ENCODE results near the gene MYL6B. TPM values are rescaled to one million over a fixed set of nuclear protein-coding genes. Genes with fewer than 3 reads are reported as not detected.
"Not testable (repeated sequence)": the region's sequence is repeated elsewhere in the genome, so short reads cannot be mapped to it uniquely, and the experiment has no call there.

The MYL6B gene
- total RNA-seq, 2 donors from 2014 or later = 96.3 to 111 TPM

DNA sequence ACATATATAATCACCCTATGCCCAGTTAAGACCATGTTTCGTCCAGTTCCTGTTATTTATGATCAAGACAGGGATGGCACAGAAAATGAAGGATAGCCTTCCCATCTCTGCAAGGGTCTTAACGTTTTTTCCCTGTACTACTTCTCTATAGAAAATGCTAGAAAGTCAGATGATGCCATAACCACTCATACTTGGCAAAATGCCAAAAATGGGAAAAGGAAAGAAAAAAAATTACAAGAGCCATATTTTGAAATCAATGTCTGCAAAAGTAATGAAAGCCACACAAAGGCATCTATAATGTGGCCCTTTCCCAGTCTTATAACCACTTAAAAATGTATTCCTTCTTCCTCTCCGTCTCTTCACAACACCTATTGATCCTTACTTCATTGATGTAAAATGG is 1.8 kb upstream of the MYL6B start:
- no peaks in the 10 kb centered on the region for H3K9me3 Mint-ChIP-seq
- DNase-seq (no peak), ATAC-seq (replicated peaks in 1 of 2) (no peak)
- no peaks in the 10 kb centered on the region for H3K27me3 Mint-ChIP-seq (ENCODE audit: low read depth)
- peaks cover 50% of the 10 kb centered on the region for H3K4me1 Mint-ChIP-seq (ENCODE audit: low read depth)
- peaks cover 3 to 7% of the 10 kb centered on the region in 2 donors for H3K36me3 Mint-ChIP-seq (ENCODE audit: insufficient read depth in 2 of 2)
- peak overlapping the region; percentile 77 to 96 for H3K4me3 Mint-ChIP-seq
- H3K27ac Mint-ChIP-seq = peak overlapping the region; percentile 94

DNA sequence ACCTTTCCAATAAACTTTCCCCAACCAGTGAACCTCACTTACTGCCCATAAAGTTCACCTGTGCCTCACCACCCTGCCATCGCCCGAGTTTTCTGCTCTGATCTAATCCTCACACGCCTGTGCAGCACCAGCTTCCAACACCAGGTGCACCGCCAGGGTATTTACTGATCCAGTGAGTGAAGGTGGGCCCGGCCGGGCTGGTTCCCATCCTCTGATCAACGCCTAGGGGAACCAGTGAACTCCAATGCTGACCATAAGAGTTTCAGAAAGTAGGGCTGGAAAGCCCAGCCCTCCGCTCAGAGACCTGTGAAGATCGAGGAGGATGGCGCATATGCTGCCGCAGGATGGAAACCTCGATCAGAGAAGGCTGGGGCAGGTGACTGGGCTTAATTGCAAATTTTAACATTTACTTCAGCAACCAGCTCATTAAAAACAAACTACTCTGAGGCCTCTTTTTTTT is 685 bp upstream of the MYL6B start:
- no peaks in the 10 kb centered on the region for H3K9me3 Mint-ChIP-seq
- H3K4me1 Mint-ChIP-seq (ENCODE audit: low read depth) = peaks cover 52% of the 10 kb centered on the region
- H3K27me3 Mint-ChIP-seq (ENCODE audit: low read depth) = no peaks in the 10 kb centered on the region
- ATAC-seq (replicated peaks in 1 of 2) (peak; percentile 64 to 66), DNase-seq (peak; percentile 72 to 76)
- H3K27ac Mint-ChIP-seq = peak overlapping the region; percentile 92
- peaks cover 5 to 9% of the 10 kb centered on the region in 2 donors for H3K36me3 Mint-ChIP-seq (ENCODE audit: insufficient read depth in 2 of 2)
- H3K4me3 Mint-ChIP-seq = peak overlapping the region; percentile 91 to 96

- Mint-ChIP-seq H3K4me3 (peak overlapping the region; percentile 91 to 96), H3K27ac (peak overlapping the region; percentile 92), H3K9me3 (no peaks in the 10 kb centered on the region), H3K4me1 (ENCODE audit: low read depth) (peaks cover 62% of the 10 kb centered on the region), H3K36me3 (ENCODE audit: insufficient read depth in 2 of 2) (peaks cover 5 to 10% of the 10 kb centered on the region in 2 donors), H3K27me3 (ENCODE audit: low read depth) (no peaks in the 10 kb centered on the region)
- DNase-seq (no peak), ATAC-seq (replicated peaks in 1 of 2) (no peak)
These were observed 630 bp downstream of the MYL6B start for GRCh38 chr12:56152756-56153677.

GRCh38 chr12:56153678-56154065 is 1.3 kb downstream of the MYL6B start:
- Mint-ChIP-seq H3K4me3 (peak overlapping the region; percentile 91 to 96), H3K27me3 (ENCODE audit: low read depth) (no peaks in the 10 kb centered on the region), H3K36me3 (ENCODE audit: insufficient read depth in 2 of 2) (peaks cover 8 to 15% of the 10 kb centered on the region in 2 donors), H3K9me3 (no peaks in the 10 kb centered on the region), H3K4me1 (ENCODE audit: low read depth) (peaks cover 62% of the 10 kb centered on the region), H3K27ac (peak overlapping the region; percentile 60)
- ATAC-seq (replicated peaks in 1 of 2) (no peak), DNase-seq (no peak)

- Mint-ChIP-seq H3K27ac (no peak overlapping the region), H3K36me3 (ENCODE audit: insufficient read depth in 2 of 2) (peaks cover 15 to 21% of the 10 kb centered on the region in 2 donors), H3K4me3 (peak overlapping the region in 1 of 2 donors; percentile 32), H3K27me3 (ENCODE audit: low read depth) (no peaks in the 10 kb centered on the region), H3K9me3 (no peaks in the 10 kb centered on the region), H3K4me1 (ENCODE audit: low read depth) (peaks cover 65% of the 10 kb centered on the region)
- no peak for ATAC-seq (replicated peaks in 1 of 2)
- DNase-seq = no peak
These were observed 1.9 kb downstream of the MYL6B start for GRCh38 chr12:56154246-56154771.

- Mint-ChIP-seq H3K27ac (no peak overlapping the region), H3K4me3 (no peak overlapping the region), H3K27me3 (ENCODE audit: low read depth) (no peaks in the 10 kb centered on the region), H3K4me1 (ENCODE audit: low read depth) (peaks cover 68% of the 10 kb centered on the region), H3K36me3 (ENCODE audit: insufficient read depth in 2 of 2) (peaks cover 16 to 23% of the 10 kb centered on the region in 2 donors), H3K9me3 (no peaks in the 10 kb centered on the region)
- ATAC-seq (replicated peaks in 1 of 2) = no peak
- no peak for DNase-seq
These were observed 2.4 kb downstream of the MYL6B start for GRCh38 chr12:56154818-56155217.

GRCh38 chr12:56155256-56155845 is 3.0 kb downstream of the MYL6B start:
- Mint-ChIP-seq H3K36me3 (ENCODE audit: insufficient read depth in 2 of 2) (peaks cover 21 to 27% of the 10 kb centered on the region in 2 donors), H3K4me1 (ENCODE audit: low read depth) (peaks cover 68% of the 10 kb centered on the region), H3K27me3 (ENCODE audit: low read depth) (no peaks in the 10 kb centered on the region), H3K27ac (no peak overlapping the region), H3K9me3 (no peaks in the 10 kb centered on the region), H3K4me3 (peak overlapping the region in 1 of 2 donors; percentile 55)
- ATAC-seq (replicated peaks in 1 of 2) (no peak), DNase-seq (no peak)

DNA sequence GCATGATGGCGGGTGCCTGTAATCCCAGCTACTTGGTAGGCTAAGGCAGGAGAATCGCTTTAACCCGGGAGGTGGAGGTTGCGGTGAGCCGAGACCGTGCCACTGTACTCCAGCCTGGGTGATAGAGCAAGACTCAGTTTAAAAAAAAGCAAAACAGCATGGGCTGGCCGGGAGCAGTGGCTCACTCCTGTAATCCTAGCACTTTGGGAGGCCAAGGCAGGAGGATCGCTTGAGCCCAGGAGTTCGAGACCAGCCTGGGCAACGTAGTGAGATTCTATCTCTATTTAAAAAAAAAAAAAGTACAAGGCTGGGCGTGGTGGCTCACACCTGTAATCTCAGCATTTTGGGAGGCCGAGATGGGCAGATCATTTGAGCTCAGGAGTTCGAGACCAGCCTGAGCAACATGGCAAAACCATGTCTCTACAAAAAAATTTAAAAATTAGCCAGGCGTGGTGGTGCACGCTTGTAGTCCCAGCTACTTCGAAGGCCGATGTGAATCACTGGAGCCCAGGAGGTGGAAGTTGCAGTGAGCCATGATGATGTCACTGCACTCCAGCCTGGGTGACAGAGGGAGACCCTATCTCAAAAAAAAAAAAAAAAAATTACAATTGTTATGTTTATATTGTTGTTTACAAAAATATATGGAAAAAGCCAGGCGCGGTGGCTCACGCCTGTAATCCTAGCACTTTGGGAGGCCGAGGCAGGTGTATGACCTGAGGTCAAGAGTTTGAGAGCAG is 4.2 kb downstream of the MYL6B start:
- peak overlapping the region; percentile 55 for H3K27ac Mint-ChIP-seq
- H3K27me3 Mint-ChIP-seq (ENCODE audit: low read depth); H3K9me3 Mint-ChIP-seq; ATAC-seq (replicated peaks in 1 of 2); DNase-seq: not testable (repeated sequence)
- H3K4me3 Mint-ChIP-seq = peak overlapping the region; percentile 96 to 100
- peaks cover 27 to 35% of the 10 kb centered on the region in 2 donors for H3K36me3 Mint-ChIP-seq (ENCODE audit: insufficient read depth in 2 of 2)
- H3K4me1 Mint-ChIP-seq (ENCODE audit: low read depth) = peaks cover 68% of the 10 kb centered on the region

DNA sequence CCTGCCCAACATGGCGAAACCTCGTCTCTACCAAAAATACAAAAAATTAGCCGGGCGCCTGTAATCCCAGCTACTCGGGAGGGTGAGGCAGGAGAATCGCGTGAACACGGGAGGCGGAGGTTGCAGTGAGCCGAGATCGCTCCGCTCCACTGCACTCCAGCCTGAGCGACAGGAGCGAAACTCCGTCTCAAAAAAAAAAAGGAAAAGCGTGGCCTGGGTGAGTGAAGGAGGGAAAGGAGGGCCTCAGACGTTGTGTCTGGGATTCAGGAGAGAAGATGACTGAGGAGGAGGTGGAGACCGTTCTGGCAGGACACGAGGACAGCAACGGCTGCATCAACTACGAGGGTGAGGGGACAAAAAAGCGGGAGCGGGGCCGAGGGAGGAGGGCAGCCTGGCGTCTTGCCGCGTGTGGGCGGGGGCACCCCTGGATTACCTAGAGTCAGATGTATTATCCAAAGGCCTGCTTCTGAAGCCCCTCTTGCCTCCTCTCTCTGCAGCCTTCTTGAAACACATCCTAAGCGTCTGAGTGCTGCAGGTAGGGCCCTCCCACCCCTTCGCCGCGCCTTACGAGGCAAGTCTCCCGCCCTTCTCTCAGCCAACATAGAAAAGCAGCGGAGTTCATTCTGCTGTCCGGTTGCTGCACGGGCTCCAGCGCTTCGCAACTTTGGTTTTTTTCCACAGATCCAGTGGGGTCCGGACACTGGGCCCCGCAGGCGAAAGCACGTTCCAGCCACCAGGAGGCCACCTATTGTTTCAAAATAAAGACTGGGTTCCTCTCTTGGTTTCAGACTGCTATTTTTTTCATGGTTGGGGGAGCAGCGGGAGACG is 5.0 kb downstream of the MYL6B start:
- H3K4me3 Mint-ChIP-seq = peak overlapping the region; percentile 96 to 100
- H3K36me3 Mint-ChIP-seq (ENCODE audit: insufficient read depth in 2 of 2) = peaks cover 30 to 39% of the 10 kb centered on the region in 2 donors
- no peaks in the 10 kb centered on the region for H3K9me3 Mint-ChIP-seq
- H3K27ac Mint-ChIP-seq = peak overlapping the region; percentile 55
- peaks cover 71% of the 10 kb centered on the region for H3K4me1 Mint-ChIP-seq (ENCODE audit: low read depth)
- H3K27me3 Mint-ChIP-seq (ENCODE audit: low read depth) = no peaks in the 10 kb centered on the region
- peak; percentile 34 to 42 for ATAC-seq (replicated peaks in 1 of 2)
- peak; percentile 45 to 66 for DNase-seq

GRCh38 chr12:56158029-56158925 is 5.9 kb downstream of the MYL6B start, which contains the start of gene MYL6:
MYL6 (plus strand) TSS chr12:56158359; CDS start chr12:56158402, 43 bp downstream.
- Mint-ChIP-seq H3K9me3 (no peaks in the 10 kb centered on the region), H3K4me3 (peak within 1 kb of the TSS; percentile 96 to 100), H3K36me3 (ENCODE audit: insufficient read depth in 2 of 2) (peaks cover 30 to 40% of the 10 kb centered on the region in 2 donors), H3K4me1 (ENCODE audit: low read depth) (peaks cover 69% of the 10 kb centered on the region), H3K27me3 (ENCODE audit: low read depth) (no peaks in the 10 kb centered on the region), H3K27ac (peak within 1 kb of the TSS; percentile 97)
- ATAC-seq (replicated peaks in 1 of 2) (peak; percentile 89 to 91), DNase-seq (peak; percentile 92 to 95)

GRCh38 chr12:56158926-56159461 is 6.6 kb downstream of the MYL6B start:
- ATAC-seq (replicated peaks in 1 of 2) (peak in 1 of 2 donors; percentile 3), DNase-seq (no peak)
- Mint-ChIP-seq H3K4me1 (ENCODE audit: low read depth) (peaks cover 62% of the 10 kb centered on the region), H3K9me3 (no peaks in the 10 kb centered on the region), H3K27me3 (ENCODE audit: low read depth) (no peaks in the 10 kb centered on the region), H3K4me3 (peak overlapping the region; percentile 96 to 100), H3K27ac (peak overlapping the region; percentile 97), H3K36me3 (ENCODE audit: insufficient read depth in 2 of 2) (peaks cover 30 to 40% of the 10 kb centered on the region in 2 donors)
